ENCODE measurements around the gene TIMM50.

DNA sequence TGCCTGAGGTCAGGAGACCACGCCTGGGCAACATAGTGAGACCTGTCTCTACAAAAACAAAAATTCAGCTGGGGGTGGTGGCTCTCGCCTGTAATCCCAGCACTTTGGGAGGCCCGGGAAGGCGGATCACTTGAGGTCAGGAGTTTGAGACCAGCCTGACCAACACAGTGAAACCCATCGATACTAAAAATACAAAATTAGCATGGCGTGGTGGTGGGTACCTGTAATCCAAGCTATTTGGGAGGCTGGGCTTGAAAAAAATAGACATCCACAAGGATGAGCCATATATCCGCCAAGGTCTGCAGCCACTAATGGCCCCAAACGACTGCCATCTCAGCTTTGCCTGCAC, 48.0 kb upstream of the TIMM50 start:
- TF ChIP-seq, protein P1, sequence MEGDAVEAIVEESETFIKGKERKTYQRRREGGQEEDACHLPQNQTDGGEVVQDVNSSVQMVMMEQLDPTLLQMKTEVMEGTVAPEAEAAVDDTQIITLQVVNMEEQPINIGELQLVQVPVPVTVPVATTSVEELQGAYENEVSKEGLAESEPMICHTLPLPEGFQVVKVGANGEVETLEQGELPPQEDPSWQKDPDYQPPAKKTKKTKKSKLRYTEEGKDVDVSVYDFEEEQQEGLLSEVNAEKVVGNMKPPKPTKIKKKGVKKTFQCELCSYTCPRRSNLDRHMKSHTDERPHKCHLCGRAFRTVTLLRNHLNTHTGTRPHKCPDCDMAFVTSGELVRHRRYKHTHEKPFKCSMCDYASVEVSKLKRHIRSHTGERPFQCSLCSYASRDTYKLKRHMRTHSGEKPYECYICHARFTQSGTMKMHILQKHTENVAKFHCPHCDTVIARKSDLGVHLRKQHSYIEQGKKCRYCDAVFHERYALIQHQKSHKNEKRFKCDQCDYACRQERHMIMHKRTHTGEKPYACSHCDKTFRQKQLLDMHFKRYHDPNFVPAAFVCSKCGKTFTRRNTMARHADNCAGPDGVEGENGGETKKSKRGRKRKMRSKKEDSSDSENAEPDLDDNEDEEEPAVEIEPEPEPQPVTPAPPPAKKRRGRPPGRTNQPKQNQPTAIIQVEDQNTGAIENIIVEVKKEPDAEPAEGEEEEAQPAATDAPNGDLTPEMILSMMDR (IDR thresholded peaks at IDR 0.05) = no peak
- no peak for TF ChIP-seq POLR2A (IDR thresholded peaks at IDR 0.05)

Measured in testis (tissue), 2 donors.